Activated B cell treated with CpG ODN at 0.5 μM for 24 hours (primary cell): ENCODE measurements around the gene SNX27. TPM values are rescaled to one million over a fixed set of nuclear protein-coding genes. Genes with fewer than 3 reads are reported as not detected.

Source experiments
- ATAC-seq: fragments of 200-7000 bp; cut with Tn5 transposase; one replicate; pipeline ENCODE4 v1.10.0; 2021; ENCODE audit warnings: low read depth, mild to moderate bottlenecking, moderate library complexity
- CTCF ChIA-PET: fragments of 350-600 bp; sonication (Branson Sonifier 250); formaldehyde crosslinking; loops from one replicate; lab custom pipeline; 2021; ENCODE audit warnings: antibody characterized with exemption; lab: Charles Lee
- POLR2A ChIA-PET: fragments of 350-600 bp; sonication (Branson Sonifier 250); formaldehyde crosslinking; loops from one replicate; lab custom pipeline; 2021; ENCODE audit warnings: antibody characterized with exemption; lab: Charles Lee
- DNase-seq: peaks from one replicate; pipeline ENCODE4 v3.0.0; 2022
- H3K27ac Mint-ChIP-seq: one replicate; pipeline ENCODE4 v1.8.0; 2020; ENCODE audit warnings: mixed read lengths
- H3K27me3 Mint-ChIP-seq: one replicate; pipeline ENCODE4 v1.8.0; 2021; ENCODE audit warnings: mixed read lengths
- H3K36me3 Mint-ChIP-seq: one replicate; pipeline ENCODE4 v1.8.0; 2021; ENCODE audit warnings: low read depth, mixed read lengths
- H3K4me1 Mint-ChIP-seq: one replicate; pipeline ENCODE4 v1.8.0; 2021; ENCODE audit warnings: mixed read lengths
- H3K4me3 Mint-ChIP-seq: one replicate; pipeline ENCODE4 v1.8.0; 2020; ENCODE audit warnings: mild to moderate bottlenecking, mixed read lengths
- H3K9me3 Mint-ChIP-seq: one replicate; pipeline ENCODE4 v1.8.0; 2020; ENCODE audit warnings: mixed read lengths
- intact Hi-C: fragments of 100-400 bp; cut with micrococcal nuclease; formaldehyde crosslinking; loops from one replicate; pipeline ENCODE4 v1.15.1; 2024
- total RNA-seq: library from RNA; stranded (reverse); gene quantifications from 2 replicates; pipeline ENCODE4 v1.2.3, GENCODE V29; 2022
- TF ChIP-seq, protein P1 (sequence below): fragments of 200-600 bp; IDR thresholded peaks from one replicate; pipeline ENCODE4 v1.8.0; 2022; ENCODE audit warnings: antibody characterized with exemption, mild to moderate bottlenecking

SNX27 gene
- total RNA-seq, 1 donor from 2014 or later = 27.6 TPM

DNA sequence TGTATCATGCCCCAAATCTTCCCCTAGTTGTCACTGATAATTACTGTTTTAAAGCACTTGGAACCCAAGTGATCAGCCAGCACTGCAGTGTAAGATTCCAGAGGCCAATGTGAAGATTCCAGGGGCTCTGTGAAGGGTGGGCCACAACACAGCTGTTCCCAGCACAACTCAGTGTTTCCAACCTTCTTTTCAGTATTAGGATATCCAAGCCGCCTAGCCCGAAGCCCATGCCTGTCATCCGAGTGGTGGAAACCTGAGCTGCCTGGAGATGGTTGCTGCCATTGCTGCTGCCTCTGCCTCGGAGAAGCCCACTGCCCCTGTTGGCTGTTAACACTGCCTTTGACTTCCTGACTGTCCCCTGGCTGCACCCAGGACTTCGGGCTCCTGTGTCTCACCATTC is 30.4 kb upstream of the SNX27 start:
- H3K9me3 Mint-ChIP-seq = no peaks in the 10 kb centered on the region
- H3K27ac Mint-ChIP-seq = no peak overlapping the region
- ChIA-PET POLR2A (no interaction called here), CTCF (no interaction called here)
- no peak overlapping the region for H3K4me3 Mint-ChIP-seq
- no peaks in the 10 kb centered on the region for H3K27me3 Mint-ChIP-seq
- ATAC-seq = no peak
- no peaks in the 10 kb centered on the region for H3K4me1 Mint-ChIP-seq
- no peak for DNase-seq
- intact Hi-C loops = no loop called here
- TF ChIP-seq, protein P1, sequence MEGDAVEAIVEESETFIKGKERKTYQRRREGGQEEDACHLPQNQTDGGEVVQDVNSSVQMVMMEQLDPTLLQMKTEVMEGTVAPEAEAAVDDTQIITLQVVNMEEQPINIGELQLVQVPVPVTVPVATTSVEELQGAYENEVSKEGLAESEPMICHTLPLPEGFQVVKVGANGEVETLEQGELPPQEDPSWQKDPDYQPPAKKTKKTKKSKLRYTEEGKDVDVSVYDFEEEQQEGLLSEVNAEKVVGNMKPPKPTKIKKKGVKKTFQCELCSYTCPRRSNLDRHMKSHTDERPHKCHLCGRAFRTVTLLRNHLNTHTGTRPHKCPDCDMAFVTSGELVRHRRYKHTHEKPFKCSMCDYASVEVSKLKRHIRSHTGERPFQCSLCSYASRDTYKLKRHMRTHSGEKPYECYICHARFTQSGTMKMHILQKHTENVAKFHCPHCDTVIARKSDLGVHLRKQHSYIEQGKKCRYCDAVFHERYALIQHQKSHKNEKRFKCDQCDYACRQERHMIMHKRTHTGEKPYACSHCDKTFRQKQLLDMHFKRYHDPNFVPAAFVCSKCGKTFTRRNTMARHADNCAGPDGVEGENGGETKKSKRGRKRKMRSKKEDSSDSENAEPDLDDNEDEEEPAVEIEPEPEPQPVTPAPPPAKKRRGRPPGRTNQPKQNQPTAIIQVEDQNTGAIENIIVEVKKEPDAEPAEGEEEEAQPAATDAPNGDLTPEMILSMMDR = no peak
- H3K36me3 Mint-ChIP-seq = no peaks in the 10 kb centered on the region

- POLR2A ChIA-PET = no interaction called here
- Mint-ChIP-seq H3K36me3 (no peaks in the 10 kb centered on the region), H3K9me3 (no peaks in the 10 kb centered on the region), H3K27ac (no peak overlapping the region), H3K4me1 (no peaks in the 10 kb centered on the region), H3K27me3 (no peaks in the 10 kb centered on the region), H3K4me3 (no peak overlapping the region)
- TF ChIP-seq, protein P1 = no peak
- ATAC-seq (no peak), DNase-seq (no peak)
- intact Hi-C loops = no loop called here
- CTCF ChIA-PET = no interaction called here
Observed at GRCh38 chr1:151581921-151582320, 29.9 kb upstream of the SNX27 start.

GRCh38 chr1:151583796-151584195 is 28.1 kb upstream of the SNX27 start:
- TF ChIP-seq, protein P1 = no peak
- ChIA-PET POLR2A (no interaction called here), CTCF (no interaction called here)
- Mint-ChIP-seq H3K4me3 (no peak overlapping the region), H3K4me1 (no peaks in the 10 kb centered on the region), H3K36me3 (no peaks in the 10 kb centered on the region), H3K9me3 (no peaks in the 10 kb centered on the region), H3K27ac (no peak overlapping the region), H3K27me3 (no peaks in the 10 kb centered on the region)
- no peak for ATAC-seq
- intact Hi-C loops = no loop called here
- DNase-seq = no peak

DNA sequence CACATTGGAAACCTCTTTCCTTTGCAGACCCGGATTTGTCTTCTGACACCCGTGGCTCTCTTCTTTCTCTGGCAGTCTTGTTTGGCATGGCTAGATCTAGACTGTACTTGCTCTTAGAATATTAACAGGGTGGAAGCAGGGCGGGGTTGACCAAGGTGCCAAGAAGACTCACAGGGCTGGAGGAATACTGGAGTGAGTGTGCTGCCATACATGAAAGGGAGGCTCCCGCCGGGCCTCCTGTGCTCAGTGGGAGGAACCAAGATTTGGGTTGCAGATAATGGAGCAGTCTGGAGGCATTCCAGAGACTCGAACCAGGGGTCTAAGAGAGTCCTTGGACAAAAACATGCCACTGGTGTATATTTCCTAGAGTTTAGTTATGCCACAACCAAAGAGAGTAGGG is 27.6 kb upstream of the SNX27 start:
- intact Hi-C loops = no loop called here
- CTCF ChIA-PET = no interaction called here
- TF ChIP-seq, protein P1 = no peak
- POLR2A ChIA-PET = no interaction called here
- ATAC-seq (no peak), DNase-seq (no peak)
- H3K4me3 Mint-ChIP-seq = no peak overlapping the region
- H3K27ac Mint-ChIP-seq = no peak overlapping the region
- no peaks in the 10 kb centered on the region for H3K9me3 Mint-ChIP-seq
- H3K36me3 Mint-ChIP-seq = no peaks in the 10 kb centered on the region
- H3K27me3 Mint-ChIP-seq = no peaks in the 10 kb centered on the region
- H3K4me1 Mint-ChIP-seq = no peaks in the 10 kb centered on the region

- ATAC-seq = no peak
- Mint-ChIP-seq H3K27ac (no peak overlapping the region), H3K27me3 (peaks cover 2% of the 10 kb centered on the region), H3K4me3 (no peak overlapping the region), H3K36me3 (no peaks in the 10 kb centered on the region), H3K4me1 (no peaks in the 10 kb centered on the region), H3K9me3 (no peaks in the 10 kb centered on the region)
- intact Hi-C loops = no loop called here
- ChIA-PET CTCF (no interaction called here), POLR2A (no interaction called here)
- TF ChIP-seq, protein P1 = no peak
- DNase-seq = no peak
Observed at GRCh38 chr1:151584780-151585179, 27.1 kb upstream of the SNX27 start.
